GM12891 (cell line): ENCODE data around the gene PEG3.

Source experiments
- POLR2A ChIP-seq: IDR thresholded peaks from 2 replicates; pipeline ENCODE4 v1.6.1; 2011; ENCODE audit warnings: low read depth, low read length, control low read depth
- TAF1 ChIP-seq: IDR thresholded peaks from 2 replicates; pipeline ENCODE4 v1.6.1; 2011; ENCODE audit warnings: low read depth, low read length, control low read depth

DNA sequence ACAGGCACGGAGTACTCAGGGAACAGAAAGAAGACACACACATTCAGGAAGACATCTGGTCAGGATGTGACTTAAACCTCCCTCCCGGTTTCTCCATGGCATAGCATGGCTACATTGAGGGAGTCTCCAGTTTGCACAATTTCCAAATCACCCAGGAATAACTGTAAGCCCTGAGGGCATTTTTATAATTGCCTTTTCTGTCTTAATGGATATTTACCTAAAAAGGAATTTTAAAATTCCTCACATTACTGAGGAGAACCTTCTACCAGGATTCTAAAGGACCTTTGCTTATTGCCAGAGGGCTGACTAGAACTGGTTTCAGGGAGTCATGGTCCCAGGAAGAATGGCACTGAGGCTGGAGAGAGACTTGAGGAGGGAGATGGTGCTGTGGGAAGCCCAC is 21.4 kb downstream of the PEG3 start:
- no peak for TF ChIP-seq TAF1
- TF ChIP-seq POLR2A = no peak
